Stomach (tissue), 4 donors: Measurements from ENCODE around the gene EEF1A2.

Experiments used
- CTCF ChIP-seq, 7 experiments: fragments of 450-650 bp in 4 of 7; fragments of 200-600 bp in 3 of 7; sonication (generic) in 3 of 7; IDR thresholded peaks; one replicate each; pipeline ENCODE4 v1.5.1; 2016 to 2019; ENCODE audit warnings: antibody characterized with exemption in 7 of 7, control low read depth in 2 of 7, mild to moderate bottlenecking in 1 of 7
- POLR2A ChIP-seq, 4 donors: fragments of 450-650 bp; IDR thresholded peaks; one replicate each; pipeline ENCODE4 v1.6.1; 2016; ENCODE audit warnings: antibody characterized with exemption in 4 of 4, control low read depth in 2 of 4, mild to moderate bottlenecking in 1 of 4, moderate library complexity in 1 of 4
- POLR2AphosphoS5 ChIP-seq, 3 donors: sonication (generic); formaldehyde crosslinking; IDR thresholded peaks; one replicate each; pipeline ENCODE4 v1.6.1; 2016; ENCODE audit warnings: antibody characterized with exemption in 3 of 3

- TF ChIP-seq CTCF (IDR thresholded peaks at IDR 0.05): no peak
- no peak for TF ChIP-seq POLR2AphosphoS5 (IDR thresholded peaks at IDR 0.05)
- TF ChIP-seq POLR2A (IDR thresholded peaks at IDR 0.05): no peak
Observed at GRCh38 chr20:63483834-63484233, 15.0 kb downstream of the EEF1A2 start.
